AG08395 (cell line): ENCODE results near the gene LDB3.

Experiments used
- DNase-seq: peaks from one replicate; pipeline ENCODE4 v3.0.0; 2012; ENCODE audit warnings: mixed read lengths, low spot score

LDB3 gene

DNA sequence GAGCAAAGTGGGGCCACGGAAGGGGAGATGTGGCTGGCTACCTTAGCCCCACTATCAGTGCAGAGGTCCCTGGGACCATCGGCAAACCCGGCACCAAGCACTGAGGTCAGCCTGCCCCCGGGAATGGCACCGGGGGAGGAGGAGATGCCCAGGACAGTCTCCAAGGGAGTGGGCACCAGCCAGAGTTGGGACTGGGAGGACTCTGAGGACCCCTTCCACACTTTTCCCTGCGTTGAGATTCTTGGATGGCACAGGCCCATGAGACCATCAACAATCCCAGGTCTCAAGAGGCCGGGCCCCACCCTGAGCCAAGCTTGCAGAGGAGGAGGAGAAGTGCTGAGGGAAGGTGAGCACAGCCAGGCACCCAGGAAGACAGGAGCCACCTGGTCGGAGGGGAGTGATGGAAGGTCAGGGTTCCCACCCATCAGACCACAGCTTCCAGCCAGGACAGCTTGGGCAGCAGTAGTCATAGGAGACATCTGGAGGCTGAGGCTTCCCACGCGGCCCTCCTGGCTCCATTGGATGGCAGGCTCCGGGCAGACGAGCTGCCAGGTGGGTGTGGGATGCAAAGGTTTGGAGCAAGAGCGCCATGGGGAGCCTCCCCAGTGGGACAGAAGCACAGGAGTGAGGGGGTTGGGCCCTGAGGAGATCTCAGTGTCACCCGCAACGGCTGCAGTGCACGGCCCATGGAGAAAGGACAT is 16.5 kb upstream of the LDB3 start:
- DNase-seq = no peak

DNA sequence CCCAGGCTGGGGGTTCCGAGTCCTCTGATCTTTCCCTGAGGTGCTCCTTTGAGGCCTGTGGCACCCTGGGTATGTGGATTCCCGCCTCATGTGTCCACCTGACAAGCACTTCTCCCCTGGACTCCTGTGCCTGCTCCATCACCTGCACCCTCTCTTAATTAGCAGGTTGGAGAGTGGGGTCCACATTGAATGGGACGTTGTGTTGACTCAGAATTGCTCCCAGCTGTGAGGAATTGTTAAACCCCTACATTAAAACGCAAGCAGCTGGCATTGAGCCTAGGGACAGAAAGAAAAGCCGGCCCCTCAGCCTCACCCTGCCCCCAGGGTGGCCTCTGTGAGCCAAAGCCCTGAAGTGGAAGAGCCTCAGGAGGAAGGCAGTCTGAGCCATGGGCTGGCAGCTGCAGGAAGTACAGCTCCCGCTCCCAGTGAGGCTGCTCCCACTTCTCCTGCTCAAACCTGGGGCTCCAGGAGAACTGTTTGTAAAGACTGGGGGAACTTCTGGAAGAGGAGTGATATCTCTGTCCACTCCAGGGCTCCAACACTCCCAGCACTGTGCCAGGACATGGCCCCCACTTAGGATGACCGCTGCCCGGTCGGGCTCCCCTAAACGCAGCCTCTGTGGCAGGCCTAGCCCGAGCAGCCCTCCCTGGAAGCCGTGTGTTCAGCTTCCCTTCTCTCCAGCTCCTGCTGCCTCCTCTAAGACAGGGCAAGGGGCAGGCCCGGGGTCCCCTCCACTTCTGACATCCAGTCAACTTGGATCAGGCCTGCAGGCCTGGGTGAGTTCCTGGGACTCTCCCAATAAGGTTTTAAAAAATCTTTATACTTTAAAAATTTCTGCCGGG is 15.7 kb upstream of the LDB3 start:
- DNase-seq = no peak

- no peak for DNase-seq
These were observed 14.9 kb upstream of the LDB3 start for GRCh38 chr10:86653379-86653778.

- no peak for DNase-seq
These were observed 14.3 kb upstream of the LDB3 start for GRCh38 chr10:86653987-86654386.

DNA sequence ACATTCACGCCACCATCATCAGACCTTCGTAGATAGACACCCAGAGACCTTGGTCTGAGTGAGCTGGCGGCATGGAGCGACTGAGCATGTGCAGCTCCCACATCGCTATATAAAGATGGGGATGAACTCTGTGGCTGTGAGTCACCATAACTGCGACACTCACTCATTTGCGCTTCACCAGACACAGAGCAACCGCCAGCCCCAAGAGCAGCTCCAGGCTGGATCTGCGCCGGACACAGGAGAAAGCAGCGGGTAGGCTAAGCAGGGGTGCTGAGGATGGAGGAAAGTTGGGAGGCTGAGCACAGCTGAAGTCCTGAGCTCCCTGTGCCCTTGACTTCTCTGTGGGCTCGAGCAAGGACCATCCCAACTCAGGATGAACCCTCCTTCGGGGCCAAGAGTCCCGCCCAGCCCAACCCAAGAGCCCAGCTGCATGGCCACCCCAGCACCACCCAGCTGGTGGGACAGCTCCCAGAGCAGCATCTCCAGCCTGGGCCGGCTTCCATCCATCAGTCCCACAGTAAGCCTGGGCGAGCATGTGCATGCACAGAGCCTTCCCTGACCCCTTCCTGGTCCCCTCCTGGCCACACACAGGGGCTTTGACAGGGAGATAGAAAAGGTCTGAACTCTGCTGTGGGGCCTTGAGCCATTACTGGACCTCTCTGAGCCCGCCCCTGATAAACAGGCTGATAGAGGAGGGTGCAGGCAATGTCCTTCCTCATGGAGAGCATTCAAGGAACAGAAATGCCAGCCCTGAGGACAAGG is 13.7 kb upstream of the LDB3 start, which contains the start of gene OPN4:
OPN4 (plus strand) TSS at position 137 of the 762 bp plus-strand sequence; CDS start at position 374, 237 bp downstream.
- no peak for DNase-seq

GRCh38 chr10:86655173-86655540 is 13.2 kb upstream of the LDB3 start:
- no peak for DNase-seq

GRCh38 chr10:86655596-86655995 is 12.7 kb upstream of the LDB3 start:
- no peak for DNase-seq

GRCh38 chr10:86657011-86657395 is 11.3 kb upstream of the LDB3 start:
- no peak for DNase-seq

DNA sequence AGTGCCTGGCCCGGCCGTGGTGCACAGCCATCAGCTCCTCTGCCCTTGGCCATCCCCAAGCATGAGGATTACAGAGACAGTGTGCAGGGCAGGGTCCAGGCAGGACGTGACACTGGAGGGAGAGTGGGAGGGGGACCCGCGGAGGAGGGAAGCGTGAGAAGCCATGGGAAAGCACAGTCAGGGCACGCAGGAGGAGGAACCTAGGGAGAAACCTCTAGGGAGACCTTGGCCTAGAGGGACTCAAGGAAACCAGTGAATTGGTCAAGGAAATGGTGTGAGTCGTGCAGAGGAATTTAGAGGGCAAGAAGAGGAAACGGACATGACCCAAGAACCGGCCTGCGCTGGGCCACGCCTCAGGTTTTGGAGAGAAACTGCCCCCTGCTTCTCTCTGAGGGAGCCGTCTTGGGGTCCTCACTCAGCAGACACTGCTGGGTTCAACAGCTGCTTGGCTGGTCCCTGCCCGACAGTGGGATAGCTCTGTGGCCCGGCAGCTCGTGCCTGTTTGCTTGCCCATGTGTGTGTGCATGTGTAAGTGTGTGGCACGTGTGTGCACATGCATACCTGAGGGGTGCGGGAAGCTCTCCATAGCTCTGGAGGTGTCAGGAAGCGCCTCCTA is 10.8 kb upstream of the LDB3 start:
- DNase-seq = no peak

- DNase-seq = no peak
These were observed 10.0 kb upstream of the LDB3 start for GRCh38 chr10:86658261-86658741.

- DNase-seq = no peak
These were observed 9.6 kb upstream of the LDB3 start for GRCh38 chr10:86658751-86659150.

- no peak for DNase-seq
These were observed 9.1 kb upstream of the LDB3 start for GRCh38 chr10:86659161-86659691.

DNA sequence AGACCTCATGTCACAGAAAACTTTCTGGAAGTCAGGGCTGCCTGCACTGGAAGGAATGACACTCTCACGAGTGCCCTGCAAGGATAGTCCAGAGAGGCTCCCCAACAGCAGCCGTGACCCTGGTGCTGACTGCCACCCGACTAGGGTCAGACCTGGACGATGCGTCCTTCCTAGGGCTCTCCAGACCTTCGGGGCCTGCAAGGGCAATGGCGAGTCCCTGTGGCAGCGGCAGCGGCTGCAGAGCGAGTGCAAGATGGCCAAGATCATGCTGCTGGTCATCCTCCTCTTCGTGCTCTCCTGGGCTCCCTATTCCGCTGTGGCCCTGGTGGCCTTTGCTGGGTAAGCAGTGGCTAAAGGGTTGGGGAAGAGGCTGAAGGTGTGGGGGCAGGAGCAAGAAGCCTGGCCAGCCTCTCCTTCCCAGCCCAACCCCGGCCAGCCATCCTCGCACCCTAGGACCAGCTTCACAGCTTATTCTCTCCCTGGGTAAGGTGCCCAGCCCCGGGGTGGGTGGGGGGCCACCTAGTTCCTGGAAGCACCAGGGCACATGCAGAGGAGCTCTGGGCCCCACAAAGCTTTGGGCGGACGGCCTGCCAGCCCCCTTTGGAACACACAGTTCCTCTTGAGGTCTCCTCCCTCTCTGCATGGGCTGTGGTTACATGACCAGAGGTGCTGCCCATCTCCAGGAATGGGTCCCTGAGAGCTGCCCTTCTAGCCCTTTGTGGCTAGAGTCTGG is 8.4 kb upstream of the LDB3 start:
- no peak for DNase-seq

GRCh38 chr10:86661161-86662025 is 6.9 kb upstream of the LDB3 start:
- peak; percentile 58 for DNase-seq

DNA sequence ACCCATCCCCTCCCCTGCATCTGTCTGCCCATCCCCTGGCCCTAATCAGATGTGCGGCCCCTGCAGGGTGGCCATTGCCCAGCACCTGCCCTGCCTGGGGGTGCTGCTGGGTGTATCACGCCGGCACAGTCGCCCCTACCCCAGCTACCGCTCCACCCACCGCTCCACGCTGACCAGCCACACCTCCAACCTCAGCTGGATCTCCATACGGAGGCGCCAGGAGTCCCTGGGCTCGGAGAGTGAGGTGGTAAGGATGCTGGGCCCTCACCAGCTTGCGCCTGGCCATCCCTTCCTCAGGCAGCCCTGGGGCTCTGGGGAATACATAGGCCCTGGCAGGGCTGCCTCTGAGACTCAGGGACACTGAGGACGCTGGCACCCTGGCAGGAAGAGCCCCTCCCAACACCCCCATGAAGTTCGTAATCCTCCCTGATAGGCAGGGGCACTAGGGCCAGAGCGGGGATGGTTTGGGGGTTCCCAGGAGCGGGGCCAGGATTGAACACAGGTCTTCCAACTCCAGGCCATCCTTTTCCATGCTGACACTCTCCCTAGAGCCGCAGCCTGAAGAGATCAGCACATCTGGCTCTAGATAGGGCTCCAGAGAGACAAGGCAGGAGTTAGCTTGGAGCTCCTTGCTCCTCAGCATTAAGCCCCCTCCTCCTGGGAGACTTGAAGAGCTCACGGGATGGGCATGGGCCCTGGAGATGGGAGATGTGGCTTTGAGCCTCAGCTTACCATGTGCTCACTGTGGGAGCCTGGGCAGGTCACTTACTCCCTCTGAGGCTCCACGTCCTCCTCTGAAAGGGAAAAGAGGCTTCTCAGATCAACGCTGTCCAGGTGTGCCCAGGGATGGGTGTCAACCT is 5.9 kb upstream of the LDB3 start:
- DNase-seq = no peak

GRCh38 chr10:86663046-86663345 is 5.3 kb upstream of the LDB3 start:
- DNase-seq = no peak

GRCh38 chr10:86663576-86664339 is 4.6 kb upstream of the LDB3 start:
- no peak for DNase-seq

DNA sequence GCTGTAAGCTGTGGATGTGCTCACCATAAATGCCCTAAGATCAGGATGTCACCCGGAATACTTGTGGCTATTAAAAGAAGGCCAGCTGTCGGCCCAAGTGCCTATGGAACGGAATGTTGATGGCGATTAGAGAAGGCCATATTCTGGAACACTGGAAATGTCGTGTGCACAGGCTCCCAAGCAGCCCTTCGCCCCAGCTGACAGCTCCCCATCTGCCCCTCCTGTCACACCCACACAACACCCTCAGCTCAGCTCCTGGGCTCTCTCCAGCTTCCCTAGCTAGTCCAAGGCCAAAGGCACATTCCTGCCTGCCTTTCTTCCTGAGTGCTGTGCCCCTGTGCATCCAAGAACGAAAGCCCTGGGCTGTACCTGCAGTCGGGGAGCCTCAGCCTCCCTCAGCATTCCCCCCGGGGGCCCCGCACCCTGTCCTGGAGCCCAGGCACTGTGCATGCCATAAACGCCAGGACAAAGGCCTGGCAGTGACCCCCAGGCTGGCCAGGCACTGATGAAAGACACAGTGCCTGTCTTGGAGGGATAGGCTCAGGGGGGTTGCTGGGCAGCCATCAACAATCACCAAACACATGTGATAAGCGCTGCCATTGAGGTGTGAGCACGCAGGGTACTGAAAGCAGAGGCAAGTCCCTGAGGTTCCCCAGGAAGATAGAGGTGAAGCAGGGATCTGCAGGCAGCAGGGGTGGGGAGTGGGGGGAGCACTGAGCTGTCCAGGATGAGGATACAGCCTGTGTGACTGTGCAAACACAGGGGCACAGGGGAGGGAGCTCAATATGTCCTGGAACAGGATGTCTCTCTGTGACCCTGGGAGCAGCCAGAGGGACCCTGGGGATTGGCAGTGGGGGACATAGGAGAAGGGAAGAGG is 3.7 kb upstream of the LDB3 start:
- DNase-seq = no peak
